Activated CD8-positive, alpha-beta memory T cell treated with anti-CD3 and anti-CD28 coated beads, Interleukin-2, amount 50 U/mL, for 24 hours (primary cell): ENCODE measurements around the gene IDH3A.
"Not testable (repeated sequence)": the region's sequence is repeated elsewhere in the genome, so short reads cannot be mapped to it uniquely, and the experiment has no call there.

Experiments
- DNase-seq: peaks from one replicate; pipeline ENCODE4 v3.0.0-alpha.2; 2020; ENCODE audit errors: extremely low read depth

IDH3A gene

DNA sequence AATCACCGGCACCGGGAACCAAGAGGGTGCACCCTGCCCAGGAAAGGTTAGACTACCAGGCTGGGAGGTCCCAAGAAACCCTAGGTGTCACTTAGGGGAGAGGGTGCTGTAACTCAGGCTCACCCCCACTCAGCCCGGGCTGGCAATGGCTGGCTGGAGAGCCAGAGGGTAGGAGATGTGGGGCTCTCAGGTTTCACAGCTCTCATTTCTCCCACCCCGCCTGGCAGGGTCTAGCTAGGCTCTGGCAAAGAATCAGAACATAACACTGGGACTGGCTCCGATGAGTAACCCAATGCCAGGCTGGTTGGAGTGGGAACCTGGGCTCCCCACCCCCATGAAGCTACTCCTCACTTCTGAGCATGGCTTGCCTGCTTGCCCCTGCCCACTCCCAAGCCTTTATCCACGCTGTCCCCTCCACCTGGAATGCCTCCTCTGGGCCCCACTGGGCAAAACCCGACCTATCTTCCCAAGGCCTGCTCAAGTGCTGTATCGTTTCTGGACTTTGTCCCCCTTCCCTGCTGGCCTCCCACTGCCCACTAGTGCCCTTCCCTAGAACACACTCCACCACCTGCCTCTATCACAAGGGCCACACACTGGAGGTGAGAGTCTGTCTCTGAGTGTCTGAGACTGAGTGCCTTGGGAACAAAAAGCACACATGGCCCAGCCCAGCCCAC is 19.9 kb upstream of the IDH3A start:
- DNase-seq, result no peak

DNA sequence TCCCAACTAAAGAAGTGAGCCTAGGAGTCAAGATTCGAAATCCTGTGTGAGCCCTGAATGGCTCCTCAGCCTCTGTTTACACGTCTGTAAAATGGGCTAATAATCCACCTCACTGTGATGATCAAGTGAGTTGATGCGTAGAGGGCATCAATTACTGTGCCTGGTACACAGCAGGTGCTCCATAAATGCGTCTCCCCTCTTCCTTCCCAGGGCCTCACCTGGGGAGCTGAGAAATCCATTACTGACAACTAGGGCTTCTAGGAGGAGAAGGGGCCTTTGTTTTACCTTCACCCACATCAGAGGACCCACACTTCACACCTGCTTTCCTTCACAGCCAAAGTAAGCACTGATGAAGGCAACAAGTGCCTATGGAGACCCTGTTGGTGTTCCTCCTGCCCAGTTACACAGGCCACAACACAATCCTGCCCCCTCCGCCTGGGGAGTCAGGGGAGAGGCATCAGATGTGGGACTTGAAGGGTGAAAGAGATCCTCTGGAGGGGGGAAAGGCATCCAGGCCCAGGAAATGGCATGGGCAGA is 19.3 kb upstream of the IDH3A start:
- DNase-seq, result no peak

DNA sequence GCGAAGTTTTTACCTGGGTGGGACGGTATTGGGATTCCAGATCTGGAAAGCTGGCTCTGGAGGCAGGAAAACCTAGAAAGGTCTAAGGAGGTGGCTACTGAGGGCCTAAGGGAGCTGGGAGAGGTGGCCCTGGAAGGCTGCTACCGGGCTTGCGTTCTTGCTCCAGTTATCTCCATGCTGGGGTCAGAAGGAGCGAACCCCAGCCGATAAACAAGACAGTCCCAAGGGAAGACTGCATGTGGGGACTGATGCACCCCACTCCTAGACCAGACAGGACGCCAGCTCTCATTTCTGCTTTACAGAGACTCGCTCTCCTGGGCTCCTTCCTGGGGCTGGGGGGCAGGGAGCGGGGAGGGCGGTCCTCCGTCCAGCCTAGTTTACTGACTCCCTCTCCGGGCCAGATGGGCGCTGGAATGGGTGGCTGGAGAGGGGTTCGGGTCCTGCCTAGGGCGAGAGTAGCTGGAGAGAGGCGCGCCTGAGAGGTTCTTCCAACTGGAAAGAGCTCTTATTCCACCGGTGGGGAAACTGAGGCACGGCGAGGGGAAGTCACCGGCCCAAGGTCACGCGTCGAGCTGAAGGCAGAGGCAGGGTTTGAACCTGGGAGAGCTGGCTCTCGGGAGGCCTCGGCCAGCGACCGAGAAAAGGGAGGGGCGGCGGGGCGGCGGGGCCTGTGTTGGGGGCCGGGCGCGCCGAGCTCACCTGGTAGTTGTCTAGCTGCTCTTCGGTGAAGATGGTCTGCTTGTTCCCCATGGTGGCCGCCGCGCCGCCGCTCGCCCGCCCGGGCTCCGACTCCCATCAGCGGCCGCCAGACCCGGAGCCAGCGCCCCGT is 18.5 kb upstream of the IDH3A start:
- no peak for DNase-seq

DNA sequence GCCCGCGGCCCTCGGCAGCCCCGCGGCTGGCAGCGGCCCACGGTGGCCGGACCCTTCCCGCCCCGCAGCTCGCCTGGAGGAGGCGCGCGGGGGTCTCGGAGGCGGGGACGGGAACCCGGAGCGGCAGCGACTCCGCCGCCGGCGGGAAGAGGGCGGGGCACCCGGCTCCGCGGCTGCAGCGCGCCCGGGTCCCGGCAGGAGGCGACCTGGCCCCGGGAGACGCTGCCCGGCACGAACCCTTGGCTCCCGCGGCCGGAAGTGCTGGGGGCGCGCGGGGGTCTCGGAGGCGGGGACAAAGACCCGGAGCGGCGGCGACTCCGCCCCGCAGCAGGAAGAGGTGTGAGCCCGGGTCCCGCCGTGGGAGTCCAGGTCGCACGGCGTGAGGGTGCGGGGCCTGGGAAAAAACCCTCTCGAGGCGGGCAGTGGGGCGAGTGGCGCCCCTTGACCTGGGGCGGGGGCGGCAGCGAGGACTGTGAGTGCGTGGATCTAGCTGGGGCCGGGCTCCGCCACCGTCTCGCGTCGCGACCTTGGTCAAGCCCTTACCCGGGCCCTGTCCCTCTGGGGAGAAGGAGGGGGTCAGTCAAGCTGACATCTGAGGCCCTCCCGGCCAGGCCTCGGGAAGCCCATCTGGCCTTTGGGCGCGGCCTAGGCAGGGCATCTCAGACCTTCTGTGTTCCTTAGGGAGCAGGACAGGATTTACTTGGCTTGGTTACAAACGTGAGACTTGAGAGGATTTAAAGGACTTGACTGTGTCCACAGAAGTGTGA is 17.7 kb upstream of the IDH3A start, which contains the start of gene CIB2:
TSS of gene CIB2 (minus strand) at position 151 of the 767 bp plus-strand sequence. CDS start 230 bp downstream, outside the sequence.
- DNase-seq, result peak; percentile 21

DNA sequence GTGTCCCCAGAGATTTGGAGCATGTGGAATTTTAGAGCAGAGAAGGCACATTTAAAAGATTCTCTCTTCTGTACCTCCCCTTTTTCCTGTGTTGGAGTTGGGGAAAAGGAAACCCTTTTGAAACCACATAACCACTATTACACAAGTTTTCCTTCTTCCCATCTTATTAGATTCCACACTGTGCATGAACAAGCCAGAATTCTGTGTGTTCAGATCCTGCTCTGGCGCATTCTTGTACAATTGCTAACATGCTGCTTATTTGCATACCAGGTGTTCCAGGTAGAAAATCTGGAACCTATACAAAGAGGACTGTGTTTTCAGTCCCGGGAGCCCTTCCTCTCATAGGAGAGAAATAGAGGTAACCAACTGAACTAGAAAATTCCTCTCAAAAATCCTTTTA is 15.4 kb upstream of the IDH3A start:
- no peak for DNase-seq

DNA sequence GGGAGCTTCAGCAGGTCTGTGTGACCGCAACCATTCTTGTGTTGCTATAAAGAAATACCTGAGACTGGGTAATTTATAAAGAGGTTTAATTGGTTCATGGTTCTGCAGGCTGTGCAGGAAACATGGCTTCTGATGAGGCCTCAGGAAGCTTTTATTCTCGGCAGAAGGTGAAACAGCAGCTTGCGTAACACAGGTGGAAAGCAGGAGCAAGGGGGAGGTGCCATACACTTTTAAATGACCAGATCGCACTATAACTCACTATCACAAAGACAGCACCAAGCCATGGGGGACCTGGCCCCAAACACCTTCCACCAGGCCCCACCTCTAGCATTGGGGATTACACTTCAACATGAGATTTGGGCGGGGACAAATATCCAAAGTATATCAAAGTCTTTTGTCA is 9.6 kb upstream of the IDH3A start:
- DNase-seq, result no peak

DNA sequence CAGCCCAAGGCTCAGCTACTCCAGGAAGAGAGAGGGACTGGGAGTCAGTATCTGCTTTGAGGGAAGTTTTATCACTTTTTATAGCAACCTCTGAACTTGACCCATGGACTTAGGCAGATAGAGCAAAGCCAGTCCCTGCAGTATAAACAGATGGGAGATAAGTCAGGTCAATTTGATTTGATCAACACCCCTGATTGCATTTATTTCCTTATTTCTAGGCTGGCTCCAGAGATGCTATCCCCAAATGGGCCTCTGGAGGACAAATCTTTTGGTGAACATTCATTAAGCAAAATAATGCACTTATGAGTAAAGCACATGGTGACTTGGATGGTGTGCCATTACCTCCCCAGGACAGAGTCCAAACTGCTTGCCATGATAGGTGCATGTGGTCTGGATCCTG is 8.9 kb upstream of the IDH3A start:
- no peak for DNase-seq

DNA sequence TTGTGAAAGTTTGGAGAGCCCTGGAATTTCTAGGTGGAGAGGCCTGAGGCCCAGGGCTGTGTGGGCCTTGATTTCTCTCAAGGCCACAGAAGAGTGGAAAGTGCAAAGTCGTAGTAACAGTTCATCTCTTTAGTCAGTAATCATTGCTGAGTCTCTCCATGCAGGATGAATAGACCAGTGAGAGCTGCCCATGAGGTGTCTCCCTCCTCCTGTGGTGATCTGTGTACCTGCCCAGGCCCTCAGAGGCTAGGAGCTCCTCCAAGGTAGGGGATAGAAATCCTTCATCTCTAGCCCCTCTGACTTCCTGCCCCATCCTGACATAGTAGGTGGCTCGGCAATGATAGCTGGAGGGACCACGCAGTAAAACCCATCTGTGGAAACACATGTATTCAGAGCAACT is 6.8 kb upstream of the IDH3A start:
- DNase-seq, result no peak

DNA sequence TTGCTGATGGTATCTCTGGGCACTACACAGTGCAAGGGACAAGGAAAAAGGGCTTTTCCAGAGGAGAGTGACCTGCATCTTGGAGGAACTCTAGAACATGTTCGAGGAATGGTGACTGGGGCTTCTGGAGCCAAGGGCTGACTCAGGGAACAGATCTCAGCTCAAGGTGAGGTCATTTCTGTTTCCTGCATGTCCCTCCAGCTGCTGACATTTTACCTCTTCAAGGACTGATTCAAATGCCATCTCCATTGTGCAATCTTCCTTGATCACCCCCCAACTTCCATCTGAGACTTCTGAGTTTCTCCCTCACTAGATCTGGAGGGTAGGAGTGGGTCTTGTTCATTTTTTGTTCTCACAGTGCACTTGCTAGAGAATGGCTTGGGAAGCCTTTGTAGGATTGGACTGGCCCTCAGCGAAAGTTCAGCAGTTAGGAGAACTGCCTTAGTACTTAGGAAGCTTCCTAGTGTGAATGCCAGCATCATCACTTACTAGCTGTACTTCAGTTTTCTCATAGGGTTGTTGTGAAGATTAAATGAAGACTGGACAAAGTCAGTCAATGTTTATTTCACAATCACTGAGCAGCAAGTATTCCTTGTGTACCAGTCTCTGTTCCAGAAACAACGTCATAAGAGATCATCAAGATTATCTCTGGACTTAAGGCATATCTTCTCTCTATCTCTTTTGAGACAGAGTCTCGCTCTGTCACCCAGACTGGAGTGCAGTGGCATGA is 2.6 kb upstream of the IDH3A start:
- DNase-seq, result no peak

DNA sequence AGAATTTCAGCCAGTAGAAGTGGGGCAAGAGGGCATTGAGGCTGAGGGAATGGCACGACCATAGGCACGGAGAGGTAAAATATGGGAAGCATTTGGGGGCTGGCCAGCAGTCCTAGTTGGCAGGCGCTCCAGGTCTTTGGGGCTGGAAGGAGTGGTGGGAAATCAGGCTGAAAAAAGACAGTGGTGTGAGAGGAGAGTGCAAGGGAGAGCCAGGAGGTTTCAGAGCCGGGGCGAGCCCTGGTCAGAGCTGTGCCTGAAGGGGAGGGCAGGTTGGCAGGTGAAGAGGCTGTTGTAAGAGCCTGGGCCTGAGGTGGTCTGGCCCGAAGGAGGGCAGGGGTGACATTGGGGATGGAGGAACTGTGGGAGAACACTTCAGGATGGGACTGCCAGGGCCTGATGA is 1.6 kb upstream of the IDH3A start:
- DNase-seq, result no peak

DNA sequence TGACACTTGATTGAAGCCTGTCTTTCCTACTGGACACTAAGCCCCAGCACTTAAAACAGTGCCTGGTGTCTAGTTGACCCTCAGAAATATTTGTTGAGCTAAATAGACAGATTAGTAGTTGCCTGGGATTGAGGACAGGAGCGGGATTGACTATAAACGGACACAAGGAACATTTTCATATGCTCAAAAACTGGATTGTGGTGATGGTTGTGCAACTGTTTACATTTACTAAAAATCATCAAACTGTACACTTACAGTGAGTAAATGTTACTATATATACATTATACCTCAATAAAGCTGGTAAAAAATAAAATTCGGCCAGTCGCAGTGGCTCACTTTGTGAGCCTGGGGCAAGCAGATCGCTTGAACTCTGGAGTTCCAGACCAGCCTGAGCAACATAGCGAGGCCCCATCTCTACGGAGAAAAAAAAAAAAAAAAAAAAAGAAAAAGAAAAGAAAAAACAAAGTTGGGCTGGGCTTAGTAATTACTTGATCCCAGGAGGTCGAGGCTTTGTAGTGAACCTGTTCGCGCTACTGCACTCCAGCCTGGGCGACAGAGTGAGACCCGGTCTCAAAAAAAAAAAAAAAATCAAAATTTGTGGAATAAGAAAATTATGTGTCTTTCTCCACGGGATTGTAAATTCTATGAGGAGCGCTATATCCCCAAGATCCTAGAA is 632 bp upstream of the IDH3A start:
- no peak for DNase-seq

DNA sequence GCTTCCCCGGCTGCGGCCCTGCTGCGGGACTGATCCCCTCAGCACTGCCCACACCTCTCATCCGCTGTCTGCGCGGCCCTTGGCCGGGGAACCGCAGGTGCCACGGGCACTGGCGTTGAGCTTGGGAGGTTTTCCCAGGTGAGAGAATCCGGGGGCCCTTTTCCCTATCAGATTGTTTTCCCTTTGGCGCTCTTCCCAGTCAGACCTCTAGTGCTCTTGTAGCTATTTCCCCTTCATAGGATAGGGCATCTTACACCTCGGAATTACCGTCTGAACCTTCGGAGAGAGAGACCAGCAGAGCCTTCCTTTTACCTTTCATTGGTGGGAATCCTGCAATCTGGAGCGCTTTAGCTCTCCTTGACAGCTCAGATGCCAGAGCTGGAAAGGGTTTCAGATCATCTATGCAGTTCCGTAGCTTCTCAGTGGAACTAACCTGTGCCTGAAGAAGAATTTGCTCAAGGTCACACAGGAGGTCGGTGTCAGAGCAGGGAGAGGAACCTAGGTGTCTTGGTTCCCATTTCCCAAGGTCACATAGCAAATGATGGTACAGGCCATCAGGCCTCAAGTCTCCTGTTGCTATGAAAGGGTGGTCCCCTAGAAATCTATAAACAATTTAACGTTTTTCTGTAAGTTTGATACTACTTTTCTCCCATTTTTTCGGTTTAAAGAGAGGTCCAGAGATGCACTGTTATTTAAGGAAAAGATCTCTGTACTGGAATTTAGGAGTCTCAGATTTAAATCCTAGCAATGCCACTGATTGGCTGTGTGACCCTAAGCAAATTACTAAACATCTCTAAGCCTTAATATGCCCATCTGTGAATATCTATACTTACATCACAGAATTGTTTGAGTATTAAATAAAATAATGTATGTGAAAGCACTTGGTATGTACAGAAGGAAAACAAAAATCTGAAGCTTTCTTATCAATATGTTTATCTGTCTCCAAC is 916 bp downstream of the IDH3A start:
- DNase-seq, result no peak

DNA sequence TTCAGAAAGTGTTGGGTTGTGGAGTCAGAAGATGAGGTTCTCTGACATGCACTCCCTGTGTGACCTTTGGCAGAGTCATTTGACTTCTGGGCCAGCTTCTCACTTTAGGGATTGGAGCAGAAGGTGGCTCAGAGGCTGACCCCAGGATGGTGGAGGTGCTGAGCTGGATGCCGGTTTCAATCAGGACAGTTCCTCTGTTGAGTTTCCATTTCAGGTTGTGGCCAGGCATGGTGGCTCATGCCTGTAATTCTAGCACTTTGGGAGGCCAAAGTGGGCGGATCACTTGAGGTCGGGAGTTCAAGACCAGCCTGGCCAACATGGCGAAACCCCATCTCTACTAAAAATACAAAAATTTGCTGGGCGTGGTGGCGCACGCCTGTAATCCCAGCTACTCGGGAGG is 1.9 kb downstream of the IDH3A start:
- DNase-seq, result not testable (repeated sequence)

DNA sequence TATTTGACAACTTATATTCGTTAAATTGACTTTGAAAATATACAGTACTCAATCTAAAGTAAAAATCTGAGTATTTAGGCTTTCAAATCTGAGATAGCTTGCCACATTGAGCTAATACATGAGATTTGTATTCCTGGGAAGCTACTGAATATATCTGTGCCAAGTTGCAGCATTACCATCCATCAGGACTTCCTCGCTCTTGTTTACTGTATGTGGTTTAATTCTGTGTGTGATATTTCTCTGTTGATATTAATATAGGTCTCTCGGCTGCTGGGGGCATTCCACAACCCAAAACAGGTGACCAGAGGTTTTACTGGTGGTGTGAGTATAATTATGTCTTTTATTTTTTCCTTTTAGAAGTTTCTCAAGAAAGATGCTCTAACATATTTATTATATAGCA is 5.8 kb downstream of the IDH3A start:
- DNase-seq, result no peak

DNA sequence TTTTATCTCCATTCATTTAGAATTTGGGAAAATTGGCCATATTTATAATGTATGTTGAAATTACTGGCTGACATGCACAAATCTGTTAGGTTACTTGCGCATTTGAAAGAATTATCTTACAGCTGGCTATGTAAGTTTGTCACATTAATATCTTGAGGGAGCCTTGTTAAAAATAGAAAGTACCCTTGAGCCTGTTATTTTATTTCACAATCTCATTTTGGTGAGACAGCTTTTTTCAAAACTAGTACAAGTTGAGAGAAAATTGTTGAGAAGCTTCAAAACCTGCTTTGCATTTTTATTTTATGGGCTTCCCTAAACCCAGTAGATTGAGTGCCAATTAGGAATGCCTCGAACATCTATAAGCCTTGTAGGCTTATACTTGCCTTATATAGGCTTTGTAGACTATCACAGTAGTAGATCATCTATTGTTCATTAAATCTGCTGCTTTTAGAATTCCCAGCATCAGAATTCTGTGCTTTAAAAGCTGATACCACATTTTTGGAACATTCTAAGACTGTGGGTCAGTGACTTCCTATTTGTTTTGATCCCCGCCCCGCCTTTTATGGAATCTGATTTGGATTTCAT is 6.3 kb downstream of the IDH3A start:
- DNase-seq, result no peak

DNA sequence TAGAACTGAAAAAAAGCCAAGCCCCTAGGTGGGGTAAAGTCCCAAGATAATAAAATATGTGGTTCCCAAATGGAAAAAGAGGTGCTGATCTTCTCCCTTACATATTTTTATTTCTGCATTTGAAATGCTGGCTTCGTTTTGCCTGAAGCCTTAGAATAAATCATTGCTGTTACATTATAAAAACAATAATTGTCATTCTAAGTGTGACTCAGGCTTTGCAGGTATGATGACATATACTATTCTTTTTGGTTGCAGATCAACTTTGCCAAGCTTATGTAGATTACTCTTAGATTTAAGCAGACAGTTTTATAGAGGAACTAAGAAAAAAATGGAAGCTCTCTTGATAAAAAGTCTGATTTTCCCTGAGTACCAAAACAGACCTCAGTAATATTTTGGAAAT is 7.5 kb downstream of the IDH3A start:
- DNase-seq, result no peak

DNA sequence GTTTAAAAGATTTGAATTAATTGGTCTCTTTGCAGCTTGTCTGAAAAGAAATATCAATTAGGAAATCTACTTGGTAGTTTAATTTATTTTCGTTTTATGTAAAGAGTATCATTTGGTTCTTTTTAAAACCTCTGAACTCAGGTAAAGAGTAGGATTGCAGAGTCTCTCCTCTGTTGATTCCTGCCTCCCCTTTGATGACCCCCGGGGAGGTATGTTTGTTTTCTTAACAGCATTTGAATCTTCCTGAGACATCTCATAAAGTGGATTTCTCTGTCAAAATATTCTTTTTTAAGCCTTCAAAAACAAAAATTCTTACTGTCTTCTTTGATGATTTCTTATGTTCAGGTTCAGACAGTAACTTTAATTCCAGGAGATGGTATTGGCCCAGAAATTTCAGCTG is 8.0 kb downstream of the IDH3A start:
- DNase-seq, result no peak

DNA sequence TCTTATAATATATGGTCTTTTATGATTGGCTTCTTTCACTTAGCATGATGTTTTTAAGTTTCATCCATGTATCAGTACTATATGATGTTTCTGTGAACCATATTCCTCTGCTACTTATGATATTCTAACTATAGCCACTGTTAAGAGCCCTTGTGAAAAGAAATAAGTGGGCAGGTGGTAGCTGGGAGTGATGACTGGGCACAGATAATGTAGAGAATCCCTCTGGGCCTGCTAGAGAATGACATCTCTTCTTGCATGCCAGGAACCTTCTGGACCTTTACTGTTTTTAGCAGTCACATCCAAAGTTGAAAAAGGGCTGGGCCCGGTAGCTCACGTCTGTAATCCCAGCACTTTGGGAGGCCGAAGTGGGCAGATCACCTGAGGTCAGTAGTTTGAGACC is 10.2 kb downstream of the IDH3A start:
- no peak for DNase-seq

DNA sequence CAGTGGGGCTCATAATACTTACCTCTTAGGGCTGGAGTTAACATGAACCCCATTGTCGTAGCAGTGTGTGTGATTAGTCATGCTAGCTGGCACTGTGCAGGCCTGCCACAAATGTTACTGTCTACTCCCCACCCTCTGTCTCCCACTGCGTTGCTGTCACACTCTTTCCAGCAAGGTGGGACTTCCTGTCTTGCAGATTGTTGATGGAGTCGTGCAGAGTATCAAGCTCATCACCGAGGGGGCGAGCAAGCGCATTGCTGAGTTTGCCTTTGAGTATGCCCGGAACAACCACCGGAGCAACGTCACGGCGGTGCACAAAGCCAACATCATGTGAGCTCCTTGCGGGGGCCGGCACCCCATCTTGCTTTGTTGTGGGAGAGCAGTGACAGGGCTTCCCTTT is 12.9 kb downstream of the IDH3A start:
- no peak for DNase-seq

DNA sequence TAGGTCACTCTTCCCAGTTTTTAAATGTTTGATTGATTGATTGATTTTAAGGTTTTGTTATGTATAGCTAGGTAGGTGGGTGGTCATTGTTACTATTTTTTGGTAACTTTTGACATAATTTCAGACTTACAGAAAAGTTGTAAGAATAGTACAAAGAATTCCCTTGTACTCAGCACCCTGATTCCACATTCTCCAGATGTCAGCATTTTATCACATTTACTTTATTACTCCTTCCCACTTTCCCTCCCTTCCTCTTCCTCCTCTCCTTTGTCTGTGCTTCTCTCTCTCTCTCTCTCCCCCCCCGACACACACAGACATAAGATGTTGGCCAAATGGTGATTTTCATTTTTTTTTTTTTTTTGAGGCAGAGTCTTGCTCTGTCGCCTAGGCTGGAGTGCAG is 14.8 kb downstream of the IDH3A start:
- no peak for DNase-seq
